GM18870 (cell line): ENCODE results near the gene TULP3.

Source experiments
- ATAC-seq: cut with Tn5 transposase; IDR thresholded peaks from one replicate; pipeline ENCODE4 v1.9.1; 2021; ENCODE audit warnings: moderate library complexity; ENCODE audit not compliant: unreplicated experiment

TULP3 gene

DNA sequence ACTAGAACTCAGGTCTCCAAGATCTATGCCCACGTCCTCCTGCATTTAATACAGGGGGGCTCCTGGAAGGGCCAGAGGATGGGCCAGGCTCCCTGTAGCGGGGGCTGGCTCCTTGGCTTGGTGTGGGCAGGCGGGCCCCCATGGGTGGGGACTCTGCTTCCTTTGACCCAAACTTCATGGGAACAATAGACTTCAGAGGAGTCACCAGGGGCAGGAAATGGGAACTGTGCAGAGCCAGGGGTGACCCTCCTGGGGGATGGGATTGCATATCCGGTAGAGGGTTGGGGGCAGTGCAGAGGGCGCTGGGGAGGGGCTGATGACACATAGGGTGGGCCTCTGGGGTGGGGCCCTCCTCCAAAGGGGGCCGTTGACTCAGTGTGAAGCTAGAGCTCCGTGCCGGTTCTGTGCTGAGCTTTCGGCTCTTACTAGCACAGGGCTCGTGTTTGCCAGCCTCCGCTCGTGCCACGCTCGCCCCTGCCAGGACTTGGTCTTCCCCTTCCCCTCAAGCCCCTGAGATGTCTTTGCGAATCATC lies 73.1 kb downstream of the TULP3 start:
- no peak for ATAC-seq

DNA sequence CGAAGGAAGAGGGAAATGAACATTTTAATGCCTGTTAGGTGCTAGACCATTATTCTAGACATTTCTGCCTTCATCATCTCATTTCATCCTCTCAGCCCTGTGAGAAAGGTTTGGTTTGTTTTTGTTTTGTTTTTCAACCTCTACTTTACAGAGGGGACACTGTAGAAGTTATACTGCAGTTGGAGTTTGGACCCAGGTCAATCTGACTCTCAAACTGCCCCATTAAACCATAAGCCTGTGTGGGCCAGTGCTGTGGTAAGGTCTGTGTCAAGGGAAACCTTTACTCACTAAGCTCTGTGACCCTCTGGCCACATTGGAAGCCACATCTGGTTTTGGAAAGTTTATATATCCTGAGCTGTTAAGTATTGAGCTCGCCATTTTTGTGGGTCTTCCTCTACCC lies 77.0 kb downstream of the TULP3 start:
- ATAC-seq = no peak

GRCh38 chr12:2970744-2971143 lies 80.1 kb downstream of the TULP3 start:
- no peak for ATAC-seq

DNA sequence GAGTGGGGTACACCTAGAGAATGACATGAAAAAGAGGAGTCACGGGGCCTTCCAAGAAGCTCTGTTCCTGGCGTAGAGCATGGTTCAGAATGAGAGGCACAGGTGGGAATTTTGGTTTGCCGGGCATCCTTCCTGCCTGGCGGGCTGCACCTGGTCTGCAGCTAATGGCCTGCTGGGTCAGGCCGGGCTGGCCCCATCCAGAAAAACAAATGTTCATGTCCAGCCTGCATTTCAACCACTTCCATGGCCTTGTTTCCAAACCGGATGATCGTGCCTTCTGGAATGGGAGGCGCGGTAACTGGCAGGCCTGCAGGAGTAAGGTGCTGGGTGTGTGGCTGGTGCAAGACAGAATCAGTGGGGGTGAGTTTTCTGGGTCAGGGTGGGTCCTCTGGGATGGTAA lies 82.9 kb downstream of the TULP3 start:
- no peak for ATAC-seq

- ATAC-seq = no peak
Observed at GRCh38 chr12:2974560-2974971, 83.9 kb downstream of the TULP3 start.

- ATAC-seq = no peak
Observed at GRCh38 chr12:2976581-2976996, 85.9 kb downstream of the TULP3 start.

DNA sequence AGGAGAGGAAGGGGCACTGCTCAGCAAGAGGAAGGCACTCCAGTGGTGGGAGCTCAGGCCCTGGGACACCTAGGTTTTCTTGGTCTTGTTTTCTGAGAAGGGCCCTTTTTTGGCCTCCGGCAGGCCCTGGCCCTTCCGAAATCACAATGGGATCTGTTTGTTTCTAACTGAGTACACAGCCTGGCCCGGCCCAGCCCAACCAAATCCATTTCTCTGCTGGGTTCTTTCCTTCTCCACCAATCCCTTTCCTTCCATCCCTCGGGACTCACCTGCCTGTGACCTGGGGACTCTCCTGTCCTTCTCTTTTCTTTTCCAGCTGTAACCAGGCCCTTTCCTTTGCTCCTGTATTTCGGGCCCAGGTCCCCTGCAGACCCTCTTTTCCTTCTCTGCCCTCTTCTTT lies 87.1 kb downstream of the TULP3 start:
- no peak for ATAC-seq

- no peak for ATAC-seq
Observed at GRCh38 chr12:2979806-2980205, 89.1 kb downstream of the TULP3 start.

GRCh38 chr12:2980630-2981029 lies 89.9 kb downstream of the TULP3 start:
- ATAC-seq = no peak

- no peak for ATAC-seq
Observed at GRCh38 chr12:2982361-2982760, 91.7 kb downstream of the TULP3 start.

DNA sequence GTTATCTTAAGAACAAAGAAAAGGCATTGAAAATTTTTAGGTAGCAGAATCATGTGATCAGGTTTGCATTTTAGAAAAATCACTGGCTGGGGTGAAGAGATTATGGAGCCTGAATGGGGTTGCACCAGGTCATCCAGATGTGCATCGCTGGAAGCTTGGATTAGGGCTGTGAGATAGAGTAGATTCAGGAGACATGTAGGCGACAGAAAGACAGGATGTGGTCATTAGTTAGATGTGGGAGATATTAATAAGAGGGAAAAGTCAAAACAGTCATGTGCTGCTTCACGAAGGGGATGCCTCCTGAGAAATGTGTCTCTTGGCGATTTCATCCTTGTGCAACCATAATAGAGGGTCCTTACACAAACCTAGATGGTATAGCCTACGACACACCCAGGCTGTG lies 93.6 kb downstream of the TULP3 start:
- no peak for ATAC-seq

GRCh38 chr12:2984698-2985097 lies 94.0 kb downstream of the TULP3 start:
- ATAC-seq = no peak

GRCh38 chr12:2986876-2987275 lies 96.2 kb downstream of the TULP3 start:
- no peak for ATAC-seq

DNA sequence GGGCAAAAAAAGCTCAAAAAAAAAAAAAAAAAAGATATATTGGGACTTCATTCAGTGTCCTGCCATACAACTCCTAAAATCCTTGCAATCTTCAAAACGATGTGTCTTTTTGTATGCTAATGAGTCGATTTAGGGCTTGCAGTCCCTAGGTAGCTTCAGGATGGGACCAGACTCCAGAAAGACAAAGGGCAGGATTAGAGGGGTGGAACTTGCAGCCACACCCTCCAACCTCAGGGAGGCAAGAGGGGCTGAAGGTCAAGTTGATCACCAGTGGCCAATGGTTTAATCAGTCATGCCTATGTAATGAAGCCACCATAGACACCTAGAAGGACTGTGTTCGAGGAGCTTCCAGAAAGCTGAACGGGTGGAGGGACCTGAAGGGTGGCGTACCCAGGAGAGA lies 97.8 kb downstream of the TULP3 start:
- no peak for ATAC-seq
